CD4-positive, alpha-beta T cell treated with Interleukin-12 subunit alpha and Interleukin-12 subunit beta, for 1 hour (primary cell): Measurements from ENCODE around the gene NXT1.
A peak's percentile ranks its signal among the peaks of the same experiment; 100 is the strongest.
"Not testable (repeated sequence)": the region's sequence is repeated elsewhere in the genome, so short reads cannot be mapped to it uniquely, and the experiment has no call there.

Experiments used
- DNase-seq: peaks from one replicate; pipeline ENCODE4 v3.0.0-alpha.2; 2020

The NXT1 gene

GRCh38 chr20:23350196-23350903 lies at the start of gene NXT1:
NXT1 (plus strand) TSS chr20:23350791; CDS start chr20:23354042, 3,251 bp downstream.
- peak; percentile 97 for DNase-seq

DNA sequence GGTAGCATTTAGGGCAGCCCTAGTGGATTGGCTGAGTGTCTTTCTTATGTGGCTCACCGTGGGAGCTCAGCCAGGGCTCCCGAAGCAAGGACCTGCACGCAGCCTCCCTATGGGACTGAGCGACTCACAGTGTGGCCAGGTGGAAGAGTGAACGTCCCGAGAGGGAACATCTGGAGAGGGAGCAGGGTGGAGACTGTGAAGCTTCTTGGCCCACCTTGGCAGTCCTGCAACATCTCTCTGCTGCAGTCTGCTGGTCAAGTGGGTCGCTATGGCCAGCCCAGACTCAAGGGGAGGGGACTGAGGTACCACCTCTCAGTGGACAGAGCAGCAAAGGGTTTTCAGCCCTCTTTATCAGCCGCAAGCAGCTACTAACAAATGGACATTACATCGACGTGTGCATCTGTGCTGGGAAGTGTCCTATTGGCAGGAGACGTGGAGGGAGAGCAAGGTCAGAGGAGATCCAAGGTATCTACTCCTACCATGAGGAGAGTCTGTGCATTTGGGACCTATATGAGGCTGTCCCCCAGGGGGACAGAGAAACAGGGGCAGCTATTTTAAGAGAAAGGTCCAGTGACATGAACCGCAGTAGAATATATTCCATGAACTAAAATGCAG lies 49.0 kb upstream of the NXT1 start:
- DNase-seq, result no peak

DNA sequence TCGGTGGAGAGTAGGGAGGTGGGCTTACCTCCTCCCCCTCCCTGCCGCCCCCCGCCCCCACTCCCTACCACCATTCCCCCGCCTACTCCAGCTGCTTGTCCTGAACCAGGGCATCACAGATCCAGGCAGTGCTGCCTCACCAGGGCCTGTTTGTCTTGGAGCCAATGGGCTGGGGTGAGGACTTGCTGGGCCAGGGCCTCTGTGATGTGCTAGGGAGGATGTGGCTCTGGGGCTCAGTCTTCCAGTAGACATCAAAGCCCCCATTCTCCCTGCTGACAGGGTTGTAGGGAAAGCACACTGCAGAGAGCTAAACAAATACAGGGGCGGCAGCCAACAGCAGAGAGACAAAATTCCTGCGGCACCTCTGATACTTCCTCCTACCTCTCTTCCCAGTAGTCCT lies 48.2 kb upstream of the NXT1 start:
- DNase-seq, result no peak

GRCh38 chr20:23302801-23303200 lies 47.8 kb upstream of the NXT1 start:
- no peak for DNase-seq

GRCh38 chr20:23303325-23304102 lies 47.1 kb upstream of the NXT1 start:
- DNase-seq, result no peak

DNA sequence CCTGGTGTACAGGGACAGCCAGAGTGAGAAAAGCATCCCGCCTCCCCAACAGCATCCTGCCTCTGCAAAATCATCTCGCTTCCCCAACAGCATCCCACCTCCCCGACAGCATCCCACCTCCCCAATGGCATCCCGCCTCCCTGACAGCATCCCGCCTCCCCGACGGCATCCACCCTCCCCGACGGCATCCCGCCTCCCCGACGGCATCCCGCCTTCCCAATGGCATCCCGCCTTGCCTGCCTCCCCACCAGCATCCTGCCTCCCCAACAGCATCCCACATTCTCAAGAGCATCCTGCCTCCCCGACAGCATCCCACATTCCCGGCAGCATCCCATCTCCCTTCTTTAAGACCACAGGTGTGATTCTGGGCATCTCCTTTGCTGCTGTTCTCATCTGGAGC lies 46.0 kb upstream of the NXT1 start:
- no peak for DNase-seq

DNA sequence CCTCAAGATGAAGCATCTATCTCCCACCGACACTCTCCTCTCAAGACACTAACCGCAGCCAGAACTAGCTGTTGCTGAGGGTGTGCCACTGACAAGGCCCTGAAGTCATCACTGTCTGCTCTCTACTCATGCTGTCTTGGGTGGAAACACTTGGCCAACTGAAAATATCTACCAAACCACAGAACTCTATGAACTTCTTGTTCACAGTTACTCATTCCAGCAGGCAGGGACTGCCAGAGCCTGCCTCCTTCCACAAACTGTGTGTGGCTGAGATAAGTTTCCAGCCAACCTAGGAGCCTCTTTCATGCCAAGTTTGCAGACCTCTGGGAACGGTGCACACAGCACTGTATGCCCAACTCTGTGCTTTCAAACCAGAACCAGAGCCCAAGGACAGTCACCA lies 45.5 kb upstream of the NXT1 start:
- DNase-seq, result no peak

DNA sequence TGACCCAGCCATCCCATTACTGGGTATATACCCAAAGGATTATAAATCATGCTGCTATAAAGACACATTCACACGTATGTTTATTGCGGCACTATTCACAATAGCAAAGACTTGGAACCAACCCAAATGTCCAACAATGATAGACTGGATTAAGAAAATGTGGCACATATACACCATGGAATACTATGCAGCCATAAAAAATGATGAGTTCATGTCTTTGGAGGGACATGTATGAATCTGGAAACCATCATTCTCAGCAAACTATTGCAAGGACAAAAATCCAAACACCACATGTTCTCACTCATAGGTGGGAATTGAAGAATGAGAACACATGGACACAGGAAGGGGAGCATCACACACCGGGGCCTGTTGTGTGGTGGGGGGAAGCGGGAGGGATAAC lies 43.2 kb upstream of the NXT1 start:
- DNase-seq, result not testable (repeated sequence)

GRCh38 chr20:23308024-23308423 lies 42.6 kb upstream of the NXT1 start:
- DNase-seq, result no peak

GRCh38 chr20:23308908-23309307 lies 41.7 kb upstream of the NXT1 start:
- DNase-seq, result no peak

- DNase-seq, result no peak
Observed at GRCh38 chr20:23309781-23310180, 40.8 kb upstream of the NXT1 start.

GRCh38 chr20:23311947-23312506 lies 38.6 kb upstream of the NXT1 start:
- DNase-seq, result no peak

- no peak for DNase-seq
Observed at GRCh38 chr20:23313271-23313670, 37.3 kb upstream of the NXT1 start.

DNA sequence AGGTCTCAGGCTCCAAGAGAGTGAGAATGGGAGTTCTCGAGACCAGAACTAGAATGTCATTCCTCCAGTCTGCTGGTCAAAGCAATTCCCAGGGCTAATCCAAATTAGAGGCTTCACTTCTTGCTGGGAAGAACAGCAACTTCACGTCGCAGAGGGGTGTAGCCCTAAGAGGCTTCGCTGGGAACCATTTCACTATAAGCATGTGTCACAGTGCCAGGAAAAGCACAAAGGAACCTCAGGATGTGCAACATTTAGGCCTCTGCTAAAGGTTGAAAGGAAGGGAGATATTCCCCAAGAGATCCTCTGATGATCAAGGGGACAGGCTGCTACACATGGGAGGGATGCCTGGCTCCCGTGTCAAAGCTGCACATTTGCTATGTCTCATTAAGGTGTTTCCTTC lies 35.9 kb upstream of the NXT1 start:
- DNase-seq, result no peak

DNA sequence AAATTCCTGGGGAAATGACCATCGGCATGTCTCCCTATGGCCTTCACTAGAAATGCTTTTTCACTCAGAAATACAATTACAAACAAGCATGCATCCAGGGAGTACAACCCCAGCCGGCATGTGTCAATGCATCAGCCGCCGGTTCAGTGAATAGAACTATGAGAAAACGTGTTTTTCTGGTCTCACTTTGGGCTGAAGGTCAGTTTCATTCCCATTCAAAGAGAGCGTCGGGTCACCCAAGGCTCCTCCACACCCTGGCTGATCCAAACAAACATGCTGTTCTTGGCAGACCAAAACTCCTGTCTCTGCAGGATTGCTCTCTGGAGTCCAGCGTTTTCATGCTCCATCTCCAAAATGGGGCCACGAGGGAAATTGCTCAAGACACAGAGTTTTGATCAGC lies 35.5 kb upstream of the NXT1 start:
- no peak for DNase-seq

- no peak for DNase-seq
Observed at GRCh38 chr20:23316626-23317025, 34.0 kb upstream of the NXT1 start.

DNA sequence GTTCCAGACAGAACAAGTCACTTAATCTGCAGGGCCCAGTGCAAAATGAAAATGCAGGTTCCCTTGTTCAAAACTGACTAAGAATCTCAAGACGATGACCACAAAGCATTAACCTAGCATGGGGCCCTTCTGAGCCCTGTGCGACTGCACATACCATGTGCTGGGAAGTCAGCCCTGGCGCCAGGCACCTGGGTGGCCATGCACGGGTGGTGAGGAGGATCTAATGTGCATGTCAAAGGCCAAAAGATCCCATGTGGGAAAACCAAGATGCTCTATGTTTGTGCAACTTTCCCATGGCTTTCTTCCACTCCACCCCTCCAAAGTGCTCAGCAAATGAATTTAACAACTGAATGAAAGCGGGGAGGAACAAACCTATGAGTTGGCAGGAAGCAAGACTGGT lies 33.5 kb upstream of the NXT1 start:
- no peak for DNase-seq

- no peak for DNase-seq
Observed at GRCh38 chr20:23318347-23318746, 32.2 kb upstream of the NXT1 start.

- no peak for DNase-seq
Observed at GRCh38 chr20:23320317-23320716, 30.3 kb upstream of the NXT1 start.

GRCh38 chr20:23325107-23325506 lies 25.5 kb upstream of the NXT1 start:
- no peak for DNase-seq

DNA sequence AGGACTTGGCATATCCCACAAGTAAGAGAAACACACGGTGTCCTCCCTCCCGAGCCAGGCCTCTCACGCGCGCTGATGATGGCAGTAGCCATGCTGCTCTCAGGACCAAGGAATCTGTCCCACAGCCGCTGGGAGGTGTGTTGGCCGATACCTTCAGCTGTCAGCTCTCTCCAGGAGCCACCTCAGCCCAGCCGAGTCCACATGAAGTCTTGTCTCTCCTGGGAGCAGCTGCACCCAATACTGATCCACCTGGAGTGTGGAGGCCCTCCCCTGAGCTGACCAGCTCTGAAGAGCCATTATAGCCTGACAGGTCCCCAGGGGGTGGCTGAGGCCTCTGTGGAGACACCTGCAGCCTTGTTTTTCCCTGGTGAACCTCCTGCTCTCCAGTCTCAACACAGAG lies 23.8 kb upstream of the NXT1 start:
- no peak for DNase-seq

DNA sequence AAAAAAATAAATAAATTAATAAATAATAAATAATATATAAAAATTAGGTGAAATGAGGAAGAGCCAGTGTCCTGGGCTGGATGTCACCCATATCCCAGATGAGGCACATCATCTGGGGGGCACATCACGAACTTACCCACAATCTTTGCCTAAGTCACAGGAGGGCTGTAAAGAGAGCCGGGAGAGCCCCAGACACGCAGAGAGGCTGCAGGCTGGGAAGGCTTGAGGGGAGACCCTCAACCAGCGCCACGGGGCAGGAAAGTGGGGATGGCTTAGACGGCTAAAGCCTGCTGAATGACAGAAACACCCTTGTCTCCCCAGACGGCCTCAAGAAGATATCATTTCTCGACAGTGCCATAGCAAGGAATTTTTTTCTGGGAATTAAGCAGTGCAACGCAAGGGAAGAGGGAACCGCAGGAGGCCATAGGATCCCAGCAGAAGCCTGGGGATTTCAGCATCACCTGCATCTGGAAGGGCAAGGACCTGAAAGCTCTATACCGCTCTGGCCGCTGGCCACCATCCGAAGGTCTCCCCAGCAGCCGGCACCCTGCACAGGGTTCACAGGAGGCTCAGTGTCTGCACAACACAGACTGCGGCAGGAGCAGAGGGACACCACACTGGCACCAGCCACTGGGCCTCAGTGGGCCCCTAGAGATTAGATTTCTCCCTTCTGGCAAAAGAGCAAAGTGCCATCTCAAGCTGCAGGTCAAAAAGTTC lies 22.8 kb upstream of the NXT1 start:
- no peak for DNase-seq
